Mesenchymal stem cell (in vitro differentiated cells and primary cell): ENCODE results near the gene CNTF.

Experiments
- DNase-seq: peaks from one replicate; pipeline ENCODE4 v3.0.0-alpha.2; 2013
- H2AFZ ChIP-seq: one replicate; pipeline ENCODE4 v1.6.1; 2013; ENCODE audit warnings: low read depth, mild to moderate bottlenecking, control low read depth, inconsistent platforms, low read length, moderate library complexity
- H2AK5ac ChIP-seq: 2 replicates; pipeline ENCODE4 v1.6.1; 2013; ENCODE audit warnings: low read length, moderate library complexity, mild to moderate bottlenecking, inconsistent platforms; ENCODE audit not compliant: severe bottlenecking
- H2BK120ac ChIP-seq: one replicate; pipeline ENCODE4 v1.6.1; 2013; ENCODE audit warnings: low read depth, mild to moderate bottlenecking, inconsistent platforms, low read length, moderate library complexity
- H2BK12ac ChIP-seq, 2 experiments: one replicate each; pipeline ENCODE4 v1.6.1; 2013; ENCODE audit warnings: inconsistent platforms in 2 of 2, low read length in 2 of 2, mild to moderate bottlenecking in 2 of 2, moderate library complexity in 2 of 2, control low read depth in 1 of 2
- H2BK15ac ChIP-seq: one replicate; pipeline ENCODE4 v1.6.1; 2013; ENCODE audit warnings: mild to moderate bottlenecking, low read depth, inconsistent platforms; ENCODE audit not compliant: poor library complexity, severe bottlenecking
- H2BK5ac ChIP-seq: 2 replicates; pipeline ENCODE4 v1.6.1; 2013; ENCODE audit warnings: low read depth, mild to moderate bottlenecking, low read length, control low read depth, inconsistent platforms; ENCODE audit not compliant: poor library complexity, severe bottlenecking
- H3K14ac ChIP-seq, 2 experiments: one replicate each; pipeline ENCODE4 v1.6.1; 2013; ENCODE audit warnings: inconsistent platforms in 2 of 2, low read length in 2 of 2, control low read depth in 1 of 2, mild to moderate bottlenecking in 1 of 2, moderate library complexity in 1 of 2
- H3K18ac ChIP-seq, 2 experiments: one replicate each; pipeline ENCODE4 v1.6.1; 2013; ENCODE audit warnings: inconsistent platforms in 2 of 2, low read length in 2 of 2, control low read depth in 1 of 2, low read depth in 1 of 2, mild to moderate bottlenecking in 1 of 2
- H3K23ac ChIP-seq, 2 experiments: one replicate each; pipeline ENCODE4 v1.6.1; 2013; ENCODE audit warnings: inconsistent platforms in 2 of 2, low read length in 2 of 2, mild to moderate bottlenecking in 2 of 2, moderate library complexity in 2 of 2, control low read depth in 1 of 2
- H3K27ac ChIP-seq: 2 replicates; pipeline ENCODE4 v1.5.1; 2013; ENCODE audit warnings: mild to moderate bottlenecking, moderate library complexity, low read length, control low read depth, inconsistent platforms; ENCODE audit not compliant: poor library complexity, severe bottlenecking
- H3K27me3 ChIP-seq, 2 experiments: 2 replicates each; pipeline versions ENCODE4 v1.6.1 to v1.7.0; 2013; ENCODE audit warnings: low read length in 2 of 2, mild to moderate bottlenecking in 2 of 2, moderate library complexity in 2 of 2, control low read depth in 1 of 2, inconsistent platforms in 1 of 2; ENCODE audit not compliant: control insufficient read depth in 1 of 2, insufficient read depth in 1 of 2
- H3K36me3 ChIP-seq, 2 experiments: 2 replicates each; pipeline versions ENCODE4 v1.6.1 to v1.7.0; 2013; ENCODE audit warnings: low read length in 2 of 2, control low read depth in 1 of 2, inconsistent platforms in 1 of 2, low read depth in 1 of 2, mild to moderate bottlenecking in 1 of 2; ENCODE audit not compliant: insufficient read depth in 2 of 2, control insufficient read depth in 1 of 2
- H3K4ac ChIP-seq, 2 experiments: one replicate each; pipeline ENCODE4 v1.6.1; 2013; ENCODE audit warnings: inconsistent platforms in 2 of 2, low read length in 2 of 2, mild to moderate bottlenecking in 2 of 2, moderate library complexity in 2 of 2, control low read depth in 1 of 2, low read depth in 1 of 2
- H3K4me1 ChIP-seq: 2 replicates; pipeline ENCODE4 v1.6.1; 2013; ENCODE audit warnings: low read depth, low read length, control low read depth; ENCODE audit not compliant: control insufficient read depth, insufficient read depth
- H3K4me2 ChIP-seq: 2 replicates; pipeline ENCODE4 v1.6.1; 2013; ENCODE audit warnings: low read length, mild to moderate bottlenecking, inconsistent platforms; ENCODE audit not compliant: poor library complexity, severe bottlenecking
- H3K4me3 ChIP-seq, 2 experiments: 2 replicates each; pipeline versions ENCODE4 v1.5.1 to v1.7.0; 2013; ENCODE audit warnings: low read length in 2 of 2, mild to moderate bottlenecking in 2 of 2, control low read depth in 1 of 2, low read depth in 1 of 2; ENCODE audit not compliant: insufficient read depth in 1 of 2
- H3K79me1 ChIP-seq: replicated peaks from 2 replicates; pipeline ENCODE4 v1.6.1; 2013; ENCODE audit warnings: mild to moderate bottlenecking, control low read depth, low read length, inconsistent platforms; ENCODE audit not compliant: poor library complexity, severe bottlenecking
- H3K9ac ChIP-seq: 2 replicates; pipeline ENCODE4 v1.7.0; 2013; ENCODE audit warnings: mild to moderate bottlenecking, low read length, moderate library complexity
- H3K9me3 ChIP-seq: 2 replicates; pipeline ENCODE4 v1.7.0; 2013; ENCODE audit warnings: mild to moderate bottlenecking, low read length; ENCODE audit not compliant: control insufficient read depth
- H4K8ac ChIP-seq: one replicate; pipeline ENCODE4 v1.6.1; 2013; ENCODE audit warnings: inconsistent platforms, mild to moderate bottlenecking, low read length, moderate library complexity
- H4K91ac ChIP-seq: one replicate; pipeline ENCODE4 v1.6.1; 2013; ENCODE audit warnings: mild to moderate bottlenecking, low read length, inconsistent platforms
- WGBS: methylation state at CpG from one replicate; pipeline ENCODE4 v1.1.7; 2013; ENCODE audit warnings: mixed read lengths; 5-methylcytosine and 5-hydroxymethylcytosine counted together

CNTF gene

GRCh38 chr11:58674609-58675008, 52.1 kb downstream of the CNTF start:
- no peak overlapping the region for H3K27ac ChIP-seq
- H2BK15ac ChIP-seq, result no peak overlapping the region
- no peaks in the 10 kb centered on the region for H3K4me1 ChIP-seq
- no peak overlapping the region for H2BK12ac ChIP-seq
- no peak overlapping the region for H4K91ac ChIP-seq
- 86% methylated on average over 12 of the region's 12 CpGs for WGBS
- no peak overlapping the region for H3K14ac ChIP-seq
- H3K4me2 ChIP-seq, result no peak overlapping the region
- no peak overlapping the region for H3K23ac ChIP-seq
- no peak overlapping the region for H4K8ac ChIP-seq
- no peak overlapping the region for H2AFZ ChIP-seq
- H3K36me3 ChIP-seq, result no peaks in the 10 kb centered on the region
- no peaks in the 10 kb centered on the region for H3K79me1 ChIP-seq
- peaks cover 4 to 7% of the 10 kb centered on the region in 2 experiments for H3K27me3 ChIP-seq
- DNase-seq, result no peak
- no peak overlapping the region for H3K4ac ChIP-seq
- H2AK5ac ChIP-seq, result no peak overlapping the region
- no peak overlapping the region for H2BK120ac ChIP-seq
- no peak overlapping the region for H3K18ac ChIP-seq
- no peak overlapping the region for H2BK5ac ChIP-seq
- no peak overlapping the region for H3K4me3 ChIP-seq
- H3K9me3 ChIP-seq, result no peaks in the 10 kb centered on the region
- H3K9ac ChIP-seq, result no peak overlapping the region
